Inflammatory macrophage (primary cell): ENCODE data around the gene GPR119.
"Not testable (repeated sequence)": the region's sequence is repeated elsewhere in the genome, so short reads cannot be mapped to it uniquely, and the experiment has no call there.

Source experiments
- DNase-seq, 2 donors: peaks; one replicate each; pipeline ENCODE4 v3.0.0-alpha.2; 2020 to 2022
- total RNA-seq, 18 experiments: gene quantifications; one replicate each; lab custom pipeline; 2026; ENCODE audit warnings: mixed read lengths in 6 of 18, inconsistent platforms in 2 of 18; lab: John Stamatoyannopoulos, UW

The GPR119 gene
- 0 to 0.05 (median 0) reads per million in 18 experiments for total RNA-seq

DNA sequence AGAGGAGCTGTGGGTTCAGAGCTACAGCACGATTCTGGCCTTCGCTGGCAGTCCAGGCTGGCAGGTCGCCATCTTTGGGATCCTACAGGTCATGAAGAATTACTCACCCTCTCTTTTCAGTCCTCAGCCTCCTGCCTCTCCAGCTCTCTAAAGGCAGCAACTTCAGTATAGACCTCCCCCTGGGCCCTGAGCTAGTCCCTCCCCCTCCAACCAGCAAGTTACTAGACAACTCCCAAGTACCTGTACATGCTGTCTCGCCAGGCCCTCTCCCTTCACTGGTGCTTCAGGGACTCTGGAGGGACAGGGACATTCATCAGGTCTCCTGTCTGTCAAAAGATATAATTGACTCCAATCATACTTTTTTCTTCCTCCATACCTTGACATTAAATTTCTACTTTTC, at the start of gene GPR119:
Gene GPR119 (minus strand): TSS at position 155 of the 400 bp plus-strand sequence. CDS start 227 bp downstream, outside the sequence.
- no peak for DNase-seq

DNA sequence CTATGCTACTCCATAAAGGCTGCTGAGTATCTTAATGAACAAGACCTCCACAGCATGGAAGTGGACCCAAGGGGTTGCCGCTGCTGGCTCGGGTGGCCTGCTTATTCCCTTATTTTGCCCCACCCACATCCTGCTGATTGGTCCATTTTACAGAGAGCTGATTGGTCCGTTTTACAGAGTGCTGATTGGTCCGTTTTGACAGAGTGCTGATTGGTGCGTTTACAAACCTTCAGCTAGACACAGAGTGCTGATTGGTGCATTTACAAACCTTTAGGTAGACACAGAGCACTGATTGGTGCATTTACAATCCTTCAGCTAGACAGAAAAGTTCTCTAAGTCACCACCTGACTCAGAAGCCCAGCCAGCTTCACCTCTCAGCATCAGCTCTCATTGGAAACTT, 43.8 kb upstream of the GPR119 start:
- not testable (repeated sequence) for DNase-seq

DNA sequence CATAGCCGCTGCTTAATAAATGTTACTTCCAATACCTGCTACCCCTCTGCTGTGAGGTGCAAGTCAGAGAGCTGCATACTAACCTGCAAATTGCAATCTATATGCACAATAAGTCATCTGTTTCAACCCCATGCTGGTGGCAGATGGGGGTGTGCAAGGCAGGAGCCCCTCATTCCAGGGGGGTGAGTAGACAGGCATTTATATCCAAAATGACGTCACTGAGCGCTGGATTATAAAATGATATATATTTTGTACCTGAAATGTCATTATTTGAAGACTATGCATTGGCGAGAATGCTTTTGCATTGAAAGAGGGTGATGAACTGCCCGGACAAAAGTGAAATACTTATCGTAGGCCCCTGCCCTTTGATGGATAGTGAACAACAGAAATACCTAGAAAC, 41.1 kb upstream of the GPR119 start:
- no peak for DNase-seq

DNA sequence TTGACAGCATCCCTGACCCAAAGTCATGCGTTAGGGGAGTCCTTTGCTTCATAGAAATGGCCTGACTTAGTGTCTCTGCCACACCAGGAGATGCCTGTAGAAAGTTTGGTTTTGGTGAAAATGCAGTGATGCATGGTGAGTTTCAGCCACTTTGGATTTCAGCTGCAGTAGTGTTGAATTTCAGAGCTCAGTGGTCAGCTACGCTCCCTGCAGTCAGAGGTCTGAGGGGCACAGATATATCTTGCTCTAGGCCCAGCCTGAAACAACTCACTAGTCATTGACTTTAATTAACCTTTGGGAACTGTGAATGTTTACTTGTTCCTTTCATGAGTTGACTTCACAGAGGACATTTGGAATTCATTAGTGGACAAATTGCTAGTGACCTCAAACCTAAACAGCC, 33.8 kb upstream of the GPR119 start:
- no peak for DNase-seq

DNA sequence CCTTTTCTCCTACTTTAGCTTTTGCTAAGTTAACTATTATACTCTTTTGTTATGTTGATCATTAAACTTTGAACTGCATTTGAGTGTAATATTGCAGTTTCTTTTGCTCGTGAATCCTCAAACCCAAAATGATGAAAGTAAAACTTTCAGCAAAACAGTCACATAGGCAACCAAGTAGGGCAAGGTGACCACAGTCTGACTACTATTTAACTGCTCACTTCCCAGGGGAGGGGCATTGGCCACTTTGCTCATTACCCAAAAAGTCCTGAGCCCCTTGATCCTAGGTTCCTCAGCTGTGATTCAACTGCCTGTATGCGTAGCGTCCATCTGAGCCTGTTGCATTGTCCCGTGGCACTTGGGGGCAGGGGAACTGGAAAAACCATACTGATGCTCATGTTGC, 33.3 kb upstream of the GPR119 start:
- no peak for DNase-seq

DNA sequence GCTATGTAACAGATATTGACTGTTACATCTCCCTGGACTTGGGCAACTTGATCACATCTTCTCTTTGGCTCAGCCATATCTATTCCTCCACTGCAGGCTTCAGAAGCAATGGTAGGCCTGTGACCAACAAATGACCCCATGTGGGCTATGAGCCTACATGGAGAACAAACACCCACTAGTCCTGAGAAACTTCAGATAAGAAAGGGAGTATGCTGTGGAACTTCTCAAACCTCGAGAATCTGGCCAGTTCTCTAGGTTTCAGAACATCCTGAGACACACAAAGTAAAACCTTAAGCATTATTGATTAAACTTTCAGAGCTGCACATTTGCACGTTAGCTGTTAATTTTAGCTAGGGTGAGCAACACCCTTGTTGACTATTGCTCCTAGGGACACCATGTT, 32.6 kb upstream of the GPR119 start:
- no peak for DNase-seq

DNA sequence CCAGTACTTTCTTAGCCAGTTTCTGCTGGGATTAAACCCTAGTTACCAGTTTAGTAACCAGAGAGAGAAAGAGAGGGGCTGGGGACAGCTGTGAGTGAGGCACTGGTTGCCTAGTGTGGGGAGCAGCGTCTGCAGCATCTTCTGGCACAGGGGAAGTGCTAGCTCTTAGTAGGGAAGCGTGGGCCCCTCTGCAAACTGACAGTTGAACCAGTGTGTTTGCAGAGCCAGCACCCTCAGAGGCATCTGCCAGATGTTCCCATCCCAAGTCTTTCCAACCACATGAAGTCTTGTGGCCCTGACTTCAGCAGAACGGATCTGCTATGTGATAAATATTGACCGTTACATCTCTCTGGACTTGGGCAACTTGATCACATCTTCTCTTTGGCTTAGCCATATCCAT, 31.3 kb upstream of the GPR119 start:
- DNase-seq: no peak

DNA sequence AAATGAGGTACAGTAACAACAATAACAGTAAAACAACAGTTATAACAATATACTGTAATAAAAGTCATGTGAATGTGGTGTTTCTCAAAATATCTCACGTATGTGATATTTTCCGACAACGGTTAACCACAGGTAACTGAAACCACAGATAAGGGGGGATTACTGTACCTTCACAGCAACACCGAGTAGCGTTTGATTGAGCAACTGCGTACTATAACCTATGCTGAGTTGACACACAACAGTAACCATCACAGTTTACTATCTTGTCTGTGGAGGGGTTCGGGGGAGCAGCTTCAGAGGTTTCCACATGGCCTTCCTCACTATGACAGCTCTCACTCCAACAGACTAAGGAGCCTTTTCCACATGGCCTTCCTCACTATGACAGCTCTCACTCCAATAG, 29.7 kb upstream of the GPR119 start:
- no peak for DNase-seq

DNA sequence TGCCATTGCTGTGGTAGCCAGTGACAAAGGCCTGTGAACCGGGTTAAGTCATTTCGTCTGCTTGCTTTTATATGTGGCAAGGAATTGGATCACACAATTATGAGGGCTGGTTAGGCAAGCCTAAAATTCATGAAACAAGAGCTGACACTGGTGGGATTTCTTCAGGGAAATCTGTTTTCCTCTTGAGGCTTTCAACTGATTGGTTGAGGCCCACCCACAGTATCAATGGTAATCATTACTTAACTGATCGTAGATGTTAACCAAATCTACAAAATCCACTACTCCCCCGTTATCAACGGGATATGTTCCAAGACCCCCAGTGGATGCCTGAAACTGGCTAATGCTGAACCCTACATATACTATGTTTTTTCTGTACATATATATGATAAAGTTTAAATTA, 29.3 kb upstream of the GPR119 start:
- DNase-seq: no peak

DNA sequence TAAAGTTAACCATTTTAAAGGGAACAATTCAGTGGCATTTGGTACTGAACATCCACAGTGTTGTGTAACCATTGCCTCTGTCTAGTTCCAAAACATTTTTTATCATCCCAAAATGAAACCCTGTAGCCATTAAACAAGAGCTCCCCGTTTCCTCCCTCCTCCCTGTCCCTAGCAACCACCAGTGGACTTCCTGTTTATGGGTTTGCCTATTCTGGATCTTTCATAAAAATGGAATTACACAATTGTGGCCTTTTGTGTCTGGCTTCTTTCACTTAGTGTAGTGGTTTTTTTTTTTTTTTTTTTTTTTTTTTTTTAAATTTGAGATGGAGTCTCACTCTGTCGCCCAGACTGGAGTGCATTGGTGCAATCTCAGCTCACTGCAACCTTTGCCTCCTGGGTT, 27.9 kb upstream of the GPR119 start:
- peak; percentile 56 to 76 for DNase-seq

DNA sequence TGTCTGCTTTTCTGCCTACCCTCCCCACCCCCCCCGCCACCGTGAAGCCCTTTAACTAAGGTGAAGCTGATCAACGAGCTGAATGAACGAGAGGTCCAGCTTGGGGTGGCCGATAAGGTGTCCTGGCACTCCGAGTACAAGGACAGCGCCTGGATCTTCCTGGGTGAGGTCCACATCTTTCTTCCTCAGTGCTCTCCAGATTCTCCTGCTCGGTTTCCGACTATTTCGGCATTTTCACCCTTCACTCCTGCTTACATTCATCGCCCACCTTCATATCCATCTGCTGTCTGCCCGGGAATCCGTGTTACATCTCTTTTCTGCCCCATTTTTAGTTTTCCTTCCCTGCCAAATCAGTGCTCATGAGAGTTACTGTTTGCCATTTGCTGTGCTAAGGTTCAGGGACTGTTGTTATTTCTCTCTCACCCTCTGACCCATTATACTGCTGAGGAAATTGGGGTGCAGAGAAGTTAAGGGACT, 16.8 kb upstream of the GPR119 start:
- peak in 1 of 2 donors; percentile 0 for DNase-seq

DNA sequence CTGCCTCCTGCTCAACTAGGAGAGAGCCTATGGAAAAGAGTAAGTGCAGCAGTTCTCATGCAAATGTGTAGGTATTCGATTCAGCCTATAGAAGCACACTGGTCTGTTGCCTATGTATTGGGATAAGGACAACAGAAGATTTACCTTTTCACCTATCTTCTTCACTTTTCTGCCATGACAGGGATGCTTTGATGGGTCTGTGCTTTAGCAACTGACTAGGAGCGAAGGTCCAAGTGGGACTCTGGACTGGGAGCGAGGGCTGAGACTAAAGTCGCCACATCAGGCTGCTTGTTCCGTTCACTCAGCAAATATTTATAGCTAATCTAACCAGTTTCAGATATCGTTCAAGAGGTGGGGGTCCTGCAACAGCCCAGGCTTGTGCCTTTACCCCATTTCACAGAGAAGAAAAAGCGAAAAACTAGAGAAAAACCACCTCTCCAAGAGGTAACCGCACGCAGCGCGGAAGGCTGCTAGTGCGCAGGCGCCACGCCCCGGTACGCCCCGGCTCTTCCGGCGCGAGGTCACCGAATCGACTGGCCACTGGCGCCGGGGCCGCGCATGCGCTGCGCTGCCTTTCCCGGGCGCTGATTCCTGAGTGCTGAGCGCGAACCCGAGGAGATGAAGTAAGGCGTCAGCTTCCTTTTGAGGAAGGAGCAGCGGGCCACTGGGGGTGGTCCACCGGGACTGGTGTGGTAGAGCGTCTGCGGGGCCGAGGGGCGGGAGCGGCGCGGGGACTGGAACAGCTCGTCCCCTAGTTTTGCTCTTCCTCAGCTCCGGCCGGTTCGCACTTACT, 16.1 kb upstream of the GPR119 start, which contains the start of gene RBMX2:
Gene RBMX2 (plus strand): TSS at position 573 of the 793 bp plus-strand sequence. CDS start 46 bp downstream, at position 619.
- DNase-seq: peak; percentile 83 to 86

DNA sequence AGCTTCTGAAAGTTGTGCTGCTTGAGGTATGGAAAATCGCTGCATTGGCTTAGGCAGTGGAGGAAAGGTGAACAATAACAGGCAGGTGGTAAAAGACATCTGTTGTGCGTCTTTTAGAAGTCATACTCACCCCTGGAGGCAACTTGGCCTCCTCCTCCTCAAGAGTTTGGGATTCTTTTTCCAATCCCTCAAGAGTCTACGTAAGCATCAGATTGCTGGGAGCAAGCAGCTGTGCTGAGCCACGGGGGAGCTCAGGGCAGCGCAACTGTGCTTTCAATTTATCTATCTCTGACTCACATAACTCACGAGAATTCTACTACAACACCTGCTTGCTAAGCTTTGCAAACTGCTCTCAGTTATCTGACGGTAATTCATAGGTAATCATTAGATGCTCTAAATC, 9.9 kb upstream of the GPR119 start:
- DNase-seq: no peak

DNA sequence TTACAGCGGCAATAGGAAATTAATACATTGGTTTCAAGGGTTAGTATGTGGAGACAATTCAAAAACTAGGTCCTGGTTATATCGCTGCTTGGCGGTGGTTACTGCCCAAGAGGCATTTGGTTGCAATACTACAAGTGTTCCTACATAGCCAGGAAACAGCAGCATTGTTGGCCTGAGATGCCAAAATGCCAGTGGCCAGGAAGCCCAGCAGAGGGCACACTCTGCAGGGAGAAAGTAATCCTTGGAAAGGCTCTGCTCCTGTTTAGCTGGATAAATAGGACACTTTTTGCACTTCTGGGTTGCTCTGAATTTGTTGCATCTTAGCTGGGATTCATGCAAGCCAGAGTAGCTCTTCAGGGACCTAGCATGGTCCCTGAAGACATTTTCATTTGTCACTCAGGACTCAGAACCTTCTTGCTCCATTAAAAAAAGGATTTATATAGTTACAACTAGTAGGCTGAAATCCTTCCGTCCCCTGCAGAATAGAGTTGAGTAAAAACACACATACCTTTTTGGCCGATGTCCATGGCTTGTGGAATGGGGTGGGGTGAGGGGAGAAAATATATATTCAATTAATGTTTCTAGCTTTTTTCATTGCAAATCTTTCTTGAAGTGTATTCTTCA, 8.1 kb upstream of the GPR119 start:
- peak; percentile 16 to 23 for DNase-seq

DNA sequence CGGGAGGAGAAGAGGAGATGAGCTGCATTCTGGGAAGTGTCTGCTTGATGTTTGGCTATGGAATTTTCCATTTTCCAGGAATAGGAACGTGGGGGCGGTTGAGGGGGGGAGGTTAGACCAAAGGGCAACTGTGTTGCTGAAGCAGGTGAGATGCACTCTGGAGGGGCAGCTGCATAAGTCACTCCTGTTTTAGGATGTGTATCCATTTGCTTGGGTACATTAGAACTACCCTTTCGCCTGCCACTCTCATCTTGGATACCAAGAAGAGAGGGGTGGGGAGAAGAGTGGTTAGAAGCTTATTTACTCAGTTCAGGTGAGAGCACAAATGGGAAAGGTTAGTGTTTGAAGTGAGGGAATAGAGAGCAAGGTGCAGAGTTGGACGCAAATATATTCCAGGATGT, 934 bp upstream of the GPR119 start:
- DNase-seq: no peak

DNA sequence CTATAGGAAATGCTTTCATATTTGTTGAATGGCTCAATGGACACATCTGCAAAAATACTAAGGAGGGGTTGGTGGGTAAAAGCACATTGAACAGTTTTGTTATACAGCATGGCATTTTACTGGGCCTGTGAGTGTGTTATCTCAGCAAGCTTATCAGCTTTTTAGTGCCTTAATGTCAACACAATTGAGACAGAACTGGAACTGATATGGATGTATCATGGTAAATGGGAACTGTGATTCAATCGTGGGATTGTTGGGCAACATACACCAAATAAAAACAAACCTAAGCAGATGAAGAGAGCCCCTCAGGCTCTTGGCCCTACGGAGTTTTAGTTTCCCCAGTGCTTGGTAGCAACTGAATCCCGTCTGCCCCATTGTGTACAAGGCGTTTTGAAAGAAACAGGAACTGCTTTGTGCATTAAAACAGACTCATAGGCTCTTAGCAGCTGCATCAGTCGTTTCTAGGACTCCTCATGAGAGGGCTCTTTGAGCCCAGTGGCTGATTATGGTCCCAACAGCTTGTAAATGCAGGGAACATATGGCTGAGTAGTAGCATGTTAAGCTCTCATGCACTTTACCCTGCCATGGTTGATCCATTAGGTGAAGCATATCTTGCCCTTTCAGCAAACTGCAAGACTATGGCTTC, 7.3 kb downstream of the GPR119 start:
- no peak for DNase-seq

DNA sequence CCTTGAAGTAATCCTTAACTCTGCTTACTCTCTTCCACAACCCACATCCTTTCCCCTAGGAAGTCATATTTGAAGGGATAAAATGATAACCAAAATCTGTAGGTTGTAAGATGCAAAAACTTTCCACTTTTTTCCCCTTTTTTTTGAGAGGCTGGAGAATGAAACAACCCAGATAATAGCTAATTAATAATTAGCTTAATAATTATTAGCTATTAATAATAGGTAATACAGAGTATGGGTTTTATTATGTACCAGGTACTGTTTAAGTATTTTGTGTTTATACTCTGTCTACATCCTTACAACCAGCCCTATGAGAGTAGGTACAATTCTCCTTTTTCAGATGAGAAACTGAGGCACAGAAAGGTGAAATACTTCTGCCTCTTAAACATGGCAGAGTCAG, 9.4 kb downstream of the GPR119 start:
- DNase-seq: no peak

DNA sequence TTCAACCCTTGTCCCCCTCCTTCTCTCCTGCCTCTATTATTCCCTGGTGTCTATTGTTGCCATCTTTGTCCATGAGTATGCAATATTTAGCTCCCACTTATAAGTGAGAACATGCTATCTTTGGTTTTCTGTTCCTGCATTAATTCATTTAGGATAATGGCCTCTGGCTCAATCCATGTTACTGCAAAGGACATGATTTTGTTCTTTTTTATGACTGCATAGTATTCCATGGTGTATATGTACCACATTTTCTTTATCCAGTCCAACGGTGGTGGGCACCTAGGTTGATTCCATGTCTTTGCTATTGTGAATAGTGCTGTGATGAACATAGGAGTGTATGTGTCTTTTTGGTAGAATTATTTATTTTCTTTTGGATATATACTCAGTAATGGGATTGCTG, 33.4 kb downstream of the GPR119 start:
- not testable (repeated sequence) for DNase-seq

DNA sequence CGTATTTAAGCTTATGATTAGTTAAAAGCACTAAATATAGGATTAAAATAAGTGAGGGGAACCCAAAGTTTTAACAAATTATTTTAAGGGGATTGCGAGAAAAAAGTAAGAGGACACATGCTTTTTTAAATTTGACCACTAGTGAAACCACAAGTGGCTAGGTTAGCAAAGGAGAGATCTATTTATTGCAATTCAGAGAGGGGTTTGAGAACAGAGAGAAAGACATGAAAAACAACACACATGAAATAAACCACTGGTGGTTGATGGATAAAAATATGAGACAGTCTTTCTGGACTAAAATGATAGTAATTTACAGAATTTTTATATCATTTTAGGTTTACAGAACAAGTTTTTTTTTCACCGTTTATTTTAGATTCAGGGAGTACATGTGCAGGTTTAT, 33.9 kb downstream of the GPR119 start:
- DNase-seq: no peak

DNA sequence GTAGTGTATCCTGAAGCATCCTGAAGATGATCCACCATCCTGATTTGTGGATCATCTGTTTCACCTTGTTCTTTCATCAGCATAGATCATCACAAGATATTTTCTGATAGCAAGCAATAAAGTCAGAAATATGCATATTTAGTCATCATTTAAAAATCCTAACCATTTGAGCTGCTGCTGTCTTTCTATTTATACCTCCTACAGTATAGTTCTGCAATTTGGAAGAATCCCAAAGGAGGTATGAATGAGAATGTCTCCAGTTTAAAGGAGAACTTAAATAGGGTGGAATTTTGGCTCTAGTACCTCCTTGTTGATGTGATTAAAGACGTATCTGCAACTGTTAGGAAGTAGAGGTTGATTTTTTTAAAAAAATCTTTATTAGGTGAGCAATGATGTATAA, 38.2 kb downstream of the GPR119 start:
- no peak for DNase-seq

DNA sequence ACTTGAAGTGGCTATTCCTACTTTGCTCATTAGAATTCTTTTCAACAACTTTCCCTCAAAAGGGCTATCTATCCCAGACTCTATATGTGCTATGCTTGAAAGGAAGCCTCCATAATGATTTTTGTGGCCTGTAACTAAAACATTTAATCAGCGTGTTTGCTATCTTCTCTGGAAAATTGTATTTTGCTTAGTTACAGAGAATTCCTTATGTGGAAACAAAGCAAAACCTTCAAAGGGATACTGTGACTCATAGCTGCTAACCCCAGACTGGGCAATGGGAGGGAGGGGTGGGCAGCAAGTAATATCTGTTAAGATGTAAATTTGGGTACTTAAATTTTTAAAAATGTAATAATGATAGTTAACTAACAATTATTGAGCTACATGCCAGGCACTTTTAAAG, 42.1 kb downstream of the GPR119 start:
- no peak for DNase-seq

DNA sequence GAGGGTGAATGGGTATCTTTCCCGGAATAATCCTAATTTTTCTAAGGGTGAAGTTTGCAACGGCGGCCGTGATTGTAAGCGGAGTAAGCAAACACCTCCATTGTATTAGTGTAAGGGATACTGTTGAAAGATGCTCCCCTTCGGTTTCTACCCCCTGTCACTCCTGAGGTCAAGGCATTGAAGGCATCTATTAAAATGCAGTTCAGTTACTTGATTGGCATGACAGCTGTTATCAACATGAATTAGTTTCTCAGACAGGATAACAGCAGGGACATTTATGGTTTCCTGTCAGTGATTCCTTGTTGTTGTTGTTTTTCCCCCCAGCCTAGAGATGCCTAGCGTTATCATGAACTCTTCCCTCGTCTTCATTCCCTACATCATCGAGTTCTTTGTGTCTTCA, 45.2 kb downstream of the GPR119 start:
- no peak for DNase-seq

DNA sequence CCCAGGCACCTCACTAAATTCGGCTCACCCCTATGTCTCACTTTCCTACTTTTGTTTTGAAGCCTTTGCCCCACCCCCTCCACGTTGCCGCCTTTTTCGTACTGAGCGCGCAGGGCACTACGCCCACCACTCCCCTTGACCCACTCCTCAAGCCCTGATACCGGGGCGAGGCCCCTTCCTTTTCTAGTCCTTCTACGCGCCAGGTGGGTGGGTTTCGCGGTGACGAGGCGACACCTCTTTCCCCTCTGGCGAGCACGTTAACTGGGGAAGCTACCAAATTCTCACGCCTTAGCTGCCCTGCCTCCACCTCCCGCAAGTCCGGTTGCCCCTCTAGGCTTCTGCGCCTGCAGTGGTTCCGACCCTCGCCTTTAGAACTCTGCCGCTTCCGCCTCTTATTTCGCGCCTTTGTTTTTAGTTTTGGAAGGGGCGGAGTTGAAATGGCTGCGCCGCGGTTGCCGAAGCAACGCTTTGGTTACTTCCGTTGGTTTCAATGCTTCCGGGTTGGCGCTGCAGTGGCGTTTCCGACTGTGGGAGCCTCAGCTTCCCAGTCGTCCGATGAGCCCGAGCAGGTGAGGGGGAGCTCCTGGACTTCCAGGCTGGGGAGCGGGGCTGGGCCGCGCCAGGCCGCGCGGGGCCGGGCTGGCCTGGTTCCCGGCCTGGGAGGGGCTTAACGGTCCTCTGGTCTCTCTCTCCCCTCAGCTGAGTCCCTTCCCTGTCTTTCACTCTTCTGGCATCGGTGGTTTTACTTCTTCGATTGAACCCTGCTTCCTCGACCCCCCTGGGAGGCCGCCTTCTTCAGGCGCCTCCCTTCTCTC, 45.9 kb downstream of the GPR119 start, which contains the start of gene SLC25A14:
Gene SLC25A14 (plus strand): TSS at position 512 of the 815 bp plus-strand sequence. CDS start 360 bp downstream, outside the sequence.
- DNase-seq: peak; percentile 54 to 71
